G401.6 (cell line): ENCODE results near the gene PTPRG.

Experiments used
- FAIRE-seq: peaks from 2 replicates; lab custom pipeline; 2012; peaks lifted over from hg19 to GRCh38; lab: Jason Lieb, UNC

The PTPRG gene

GRCh38 chr3:62241279-62241678 lies 679.9 kb downstream of the PTPRG start:
- no peak for FAIRE-seq

GRCh38 chr3:62242831-62243509 lies 681.6 kb downstream of the PTPRG start:
- FAIRE-seq = no peak

GRCh38 chr3:62246094-62246493 lies 684.7 kb downstream of the PTPRG start:
- FAIRE-seq = no peak

- FAIRE-seq = no peak
Measured at GRCh38 chr3:62246985-62247384, 685.6 kb downstream of the PTPRG start.

GRCh38 chr3:62248734-62249483 lies 687.5 kb downstream of the PTPRG start:
- no peak for FAIRE-seq

- FAIRE-seq = no peak
Measured at GRCh38 chr3:62249484-62249776, 688.1 kb downstream of the PTPRG start.

- no peak for FAIRE-seq
Measured at GRCh38 chr3:62249855-62250543, 688.6 kb downstream of the PTPRG start.

GRCh38 chr3:62252438-62253157 lies 691.2 kb downstream of the PTPRG start:
- no peak for FAIRE-seq

GRCh38 chr3:62253971-62254370 lies 692.6 kb downstream of the PTPRG start:
- no peak for FAIRE-seq

- FAIRE-seq = no peak
Measured at GRCh38 chr3:62255758-62256157, 694.4 kb downstream of the PTPRG start.

- FAIRE-seq = no peak
Measured at GRCh38 chr3:62259924-62260323, 698.6 kb downstream of the PTPRG start.

- no peak for FAIRE-seq
Measured at GRCh38 chr3:62260655-62261054, 699.3 kb downstream of the PTPRG start.

GRCh38 chr3:62261121-62261520 lies 699.8 kb downstream of the PTPRG start:
- FAIRE-seq = no peak

GRCh38 chr3:62261736-62262135 lies 700.4 kb downstream of the PTPRG start:
- FAIRE-seq = no peak

- no peak for FAIRE-seq
Measured at GRCh38 chr3:62265528-62265927, 704.2 kb downstream of the PTPRG start.

GRCh38 chr3:62266668-62267283 lies 705.4 kb downstream of the PTPRG start:
- no peak for FAIRE-seq

- no peak for FAIRE-seq
Measured at GRCh38 chr3:62276658-62277180, 715.3 kb downstream of the PTPRG start.

GRCh38 chr3:62277450-62277849 lies 716.1 kb downstream of the PTPRG start:
- FAIRE-seq = no peak

GRCh38 chr3:62277986-62278385 lies 716.6 kb downstream of the PTPRG start:
- FAIRE-seq = no peak

GRCh38 chr3:62281726-62282125 lies 720.4 kb downstream of the PTPRG start:
- no peak for FAIRE-seq

GRCh38 chr3:62284442-62284841 lies 723.1 kb downstream of the PTPRG start:
- no peak for FAIRE-seq

GRCh38 chr3:62287392-62287927 lies 726.1 kb downstream of the PTPRG start:
- no peak for FAIRE-seq
